OCI-LY7 (cell line): ENCODE results near the gene RBFOX1. TPM values are rescaled to one million over a fixed set of nuclear protein-coding genes. Genes with fewer than 3 reads are reported as not detected.

Experiments used
- BruUV-seq: library from RNA; stranded (reverse); fragments of 400-500 nt; replicated peaks from 2 replicates; lab custom pipeline; 2021; lab: Mats Ljungman, UMichigan
- CTCF ChIA-PET: fragments of 300-600 bp; sonication (Branson Sonifier 250); formaldehyde crosslinking; loops from one replicate; lab custom pipeline; 2022; ENCODE audit warnings: antibody characterized with exemption; ENCODE audit not compliant: unreplicated experiment; lab: Charles Lee
- POLR2A ChIA-PET: fragments of 300-600 bp; sonication (Branson Sonifier 250); formaldehyde crosslinking; loops from one replicate; lab custom pipeline; 2022; ENCODE audit warnings: antibody characterized with exemption; lab: Charles Lee
- DNase-seq: peaks from one replicate; pipeline ENCODE4 v3.0.0-alpha.2; 2015; ENCODE audit warnings: low spot score
- H2AFZ ChIP-seq: fragments of 200-600 bp; sonication (generic), shearing (Covaris generic); 2 replicates; pipeline ENCODE4 v1.6.1; 2014; ENCODE audit warnings: mild to moderate bottlenecking, antibody characterized with exemption, low read length, moderate library complexity
- H3K27ac ChIP-seq: fragments of 200-600 bp; sonication (generic); 2 replicates; pipeline ENCODE4 v1.5.1; 2014; ENCODE audit warnings: mixed run types, low read depth, mild to moderate bottlenecking, moderate library complexity, low read length, inconsistent platforms; ENCODE audit not compliant: poor library complexity, severe bottlenecking
- H3K36me3 ChIP-seq: fragments of 200-600 bp; sonication (generic); 2 replicates; pipeline ENCODE4 v1.6.1; 2014; ENCODE audit warnings: mild to moderate bottlenecking, antibody characterized with exemption, low read length, moderate library complexity, mixed read lengths; ENCODE audit not compliant: insufficient read depth
- H3K4me1 ChIP-seq: fragments of 200-600 bp; sonication (generic); 2 replicates; pipeline ENCODE4 v1.5.1; 2014; ENCODE audit warnings: mild to moderate bottlenecking, low read length; ENCODE audit not compliant: insufficient read depth, poor library complexity, severe bottlenecking
- H3K4me2 ChIP-seq: fragments of 200-600 bp; sonication (generic); 2 replicates; pipeline ENCODE4 v1.6.1; 2014; ENCODE audit warnings: mild to moderate bottlenecking, low read length
- H3K4me3 ChIP-seq: fragments of 200-600 bp; sonication (generic); 2 replicates; pipeline ENCODE4 v1.5.1; 2014; ENCODE audit warnings: mild to moderate bottlenecking, low read depth, low read length; ENCODE audit not compliant: poor library complexity, severe bottlenecking
- H3K79me2 ChIP-seq: fragments of 200-600 bp; sonication (generic); 2 replicates; pipeline ENCODE4 v1.6.1; 2016; ENCODE audit warnings: low read depth, mild to moderate bottlenecking, low read length, moderate library complexity, mixed read lengths; ENCODE audit not compliant: insufficient read depth
- H3K9me2 ChIP-seq: fragments of 200-600 bp; sonication (generic); 2 replicates; pipeline ENCODE4 v1.6.1; 2016; ENCODE audit warnings: mild to moderate bottlenecking, low read length, mixed read lengths; ENCODE audit not compliant: insufficient read depth
- H3K9me3 ChIP-seq: fragments of 200-600 bp; sonication (generic); 2 replicates; pipeline ENCODE4 v1.6.1; 2014; ENCODE audit warnings: mild to moderate bottlenecking, mixed run types, low read length, mixed read lengths
- H4K20me1 ChIP-seq: fragments of 200-600 bp; sonication (generic); 2 replicates; pipeline ENCODE4 v1.6.1; 2014; ENCODE audit warnings: mild to moderate bottlenecking, antibody characterized with exemption, low read length, moderate library complexity, mixed read lengths; ENCODE audit not compliant: insufficient read depth
- EZH2phosphoT487 ChIP-seq: fragments of 200-600 bp; sonication (generic); IDR thresholded peaks from 2 replicates; pipeline ENCODE4 v1.6.1; 2018; ENCODE audit warnings: low read depth, borderline replicate concordance, mild to moderate bottlenecking, mixed run types, antibody characterized with exemption, low read length, moderate library complexity, mixed read lengths
- intact Hi-C: fragments of 100-400 bp; cut with micrococcal nuclease; formaldehyde crosslinking; loops from one replicate; pipeline ENCODE4 v1.10.0; 2022; ENCODE audit not compliant: unreplicated experiment
- total RNA-seq, 2 experiments: library from RNA; depleted of rRNA in 1 of 2; stranded (reverse); fragments of >200 nt in 1 of 2; shearing (Covaris generic) in 1 of 2; gene quantifications; 2 replicates each; pipeline ENCODE4 v1.2.3, GENCODE V29; 2014 to 2022
- TF ChIP-seq, protein P1 (sequence below): fragments of 200-600 bp; sonication (generic); conservative IDR thresholded peaks from 2 replicates; pipeline ENCODE4 v1.5.1; 2014; ENCODE audit warnings: mild to moderate bottlenecking, antibody characterized with exemption, low read length, moderate library complexity, mixed read lengths

The RBFOX1 gene
- total RNA-seq, 2 experiments from 2014 or later = not detected

DNA sequence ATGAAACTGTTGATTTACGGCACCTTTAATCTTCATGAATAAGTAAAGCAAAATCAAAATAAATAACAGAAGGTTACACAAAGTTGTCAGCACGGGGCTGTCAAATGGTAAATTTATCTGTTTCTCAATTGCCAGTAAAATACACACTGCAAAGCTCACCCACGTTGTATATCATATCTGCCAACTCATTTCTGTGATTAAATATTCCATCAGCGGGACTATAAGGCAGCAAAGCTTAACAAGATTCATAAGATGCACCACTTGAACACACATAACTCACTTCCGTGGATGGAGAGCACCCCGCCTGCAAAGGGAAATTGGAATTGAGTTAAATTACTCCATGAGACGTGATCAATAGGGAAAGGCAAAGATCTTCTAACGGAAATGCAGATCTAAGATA is 280.0 kb downstream of the RBFOX1 start:
- Histone ChIP-seq H3K4me2 (no peak overlapping the region), H3K4me1 (no peaks in the 10 kb centered on the region), H3K4me3 (no peak overlapping the region), H3K27ac (no peak overlapping the region), H3K9me3 (no peaks in the 10 kb centered on the region), H3K36me3 (no peaks in the 10 kb centered on the region), H3K79me2 (no peaks in the 10 kb centered on the region), H4K20me1 (no peaks in the 10 kb centered on the region), H3K9me2 (no peaks in the 10 kb centered on the region), H2AFZ (no peak overlapping the region)
- ChIA-PET POLR2A (no interaction called here), CTCF (no interaction called here)
- DNase-seq = no peak
- BruUV-seq = no TSS peak
- intact Hi-C loops = no loop called here
- TF ChIP-seq, protein P1, sequence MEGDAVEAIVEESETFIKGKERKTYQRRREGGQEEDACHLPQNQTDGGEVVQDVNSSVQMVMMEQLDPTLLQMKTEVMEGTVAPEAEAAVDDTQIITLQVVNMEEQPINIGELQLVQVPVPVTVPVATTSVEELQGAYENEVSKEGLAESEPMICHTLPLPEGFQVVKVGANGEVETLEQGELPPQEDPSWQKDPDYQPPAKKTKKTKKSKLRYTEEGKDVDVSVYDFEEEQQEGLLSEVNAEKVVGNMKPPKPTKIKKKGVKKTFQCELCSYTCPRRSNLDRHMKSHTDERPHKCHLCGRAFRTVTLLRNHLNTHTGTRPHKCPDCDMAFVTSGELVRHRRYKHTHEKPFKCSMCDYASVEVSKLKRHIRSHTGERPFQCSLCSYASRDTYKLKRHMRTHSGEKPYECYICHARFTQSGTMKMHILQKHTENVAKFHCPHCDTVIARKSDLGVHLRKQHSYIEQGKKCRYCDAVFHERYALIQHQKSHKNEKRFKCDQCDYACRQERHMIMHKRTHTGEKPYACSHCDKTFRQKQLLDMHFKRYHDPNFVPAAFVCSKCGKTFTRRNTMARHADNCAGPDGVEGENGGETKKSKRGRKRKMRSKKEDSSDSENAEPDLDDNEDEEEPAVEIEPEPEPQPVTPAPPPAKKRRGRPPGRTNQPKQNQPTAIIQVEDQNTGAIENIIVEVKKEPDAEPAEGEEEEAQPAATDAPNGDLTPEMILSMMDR = no peak
- no peak for TF ChIP-seq EZH2phosphoT487

DNA sequence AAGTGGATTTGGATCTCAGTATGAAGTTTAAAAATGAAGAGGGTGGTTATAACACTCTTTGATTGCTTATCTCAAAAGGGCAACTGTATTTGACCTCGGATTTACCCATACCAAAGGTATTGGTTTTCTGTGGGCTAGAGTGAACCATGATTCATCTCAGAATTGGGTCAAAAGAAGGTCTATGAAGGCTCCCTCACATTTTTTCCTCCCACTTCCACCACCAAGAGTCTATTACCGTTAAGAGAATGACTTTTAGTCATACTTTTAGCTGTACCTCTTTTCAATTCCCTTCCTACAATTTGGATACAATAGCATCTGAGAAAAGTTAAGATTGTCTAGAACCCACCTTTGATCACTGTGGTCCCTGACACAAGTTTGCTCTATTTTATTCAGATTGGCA is 280.9 kb downstream of the RBFOX1 start:
- POLR2A ChIA-PET = no interaction called here

DNA sequence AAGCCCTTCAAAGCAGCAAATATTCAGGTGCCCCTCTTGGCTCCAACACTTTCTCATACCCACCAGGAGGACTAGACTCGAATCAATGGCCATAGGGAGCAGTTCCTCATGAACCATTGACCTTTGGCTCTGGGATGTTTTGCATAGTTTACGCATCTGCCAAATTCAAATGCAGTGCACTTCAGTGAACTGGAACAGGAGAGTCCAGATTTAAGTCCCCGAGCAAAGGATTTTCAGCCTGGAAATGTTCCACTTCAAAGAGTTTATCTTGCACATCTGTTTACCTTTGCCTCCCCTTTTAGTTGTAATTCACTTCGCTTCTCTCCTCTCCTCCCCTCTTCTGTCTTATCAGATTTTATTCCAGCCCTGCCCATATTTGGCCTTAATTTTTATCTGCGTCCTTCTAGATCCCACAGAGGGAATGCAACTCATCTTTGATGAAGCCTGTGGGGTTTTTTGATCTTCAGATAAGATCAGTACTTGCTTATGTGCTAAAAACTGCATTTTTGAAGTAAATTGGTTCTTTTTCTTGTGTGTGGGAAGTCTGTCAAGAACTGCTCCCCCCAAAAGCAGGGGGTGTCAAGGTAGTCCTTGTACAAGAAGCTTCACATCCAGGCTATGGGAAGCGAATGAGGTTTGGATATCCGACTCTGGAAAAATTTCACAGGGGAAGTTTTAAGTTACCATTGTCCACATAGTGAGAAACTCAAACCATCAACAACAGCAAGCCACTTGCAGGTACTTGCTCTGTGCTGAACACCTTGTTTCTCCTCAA is 281.6 kb downstream of the RBFOX1 start:
- POLR2A ChIA-PET = no interaction called here

More for the DNA sequence above, 280.9 kb downstream of the RBFOX1 start:
- Histone ChIP-seq H3K9me2 (no peaks in the 10 kb centered on the region), H3K27ac (no peak overlapping the region), H2AFZ (no peak overlapping the region), H3K9me3 (no peaks in the 10 kb centered on the region), H3K4me3 (no peak overlapping the region), H4K20me1 (no peaks in the 10 kb centered on the region), H3K36me3 (no peaks in the 10 kb centered on the region), H3K4me1 (no peaks in the 10 kb centered on the region), H3K79me2 (no peaks in the 10 kb centered on the region), H3K4me2 (no peak overlapping the region)
- DNase-seq = no peak
- TF ChIP-seq EZH2phosphoT487 = no peak
- TF ChIP-seq, protein P1 = no peak
- intact Hi-C loops = no loop called here
- CTCF ChIA-PET = no interaction called here
- no TSS peak for BruUV-seq

More for the DNA sequence above, 281.6 kb downstream of the RBFOX1 start:
- BruUV-seq = no TSS peak
- DNase-seq = no peak
- Histone ChIP-seq H3K9me2 (no peaks in the 10 kb centered on the region), H3K79me2 (no peaks in the 10 kb centered on the region), H4K20me1 (no peaks in the 10 kb centered on the region), H3K27ac (no peak overlapping the region), H3K36me3 (no peaks in the 10 kb centered on the region), H3K9me3 (no peaks in the 10 kb centered on the region), H2AFZ (no peak overlapping the region), H3K4me3 (no peak overlapping the region), H3K4me2 (no peak overlapping the region), H3K4me1 (no peaks in the 10 kb centered on the region)
- intact Hi-C loops = no loop called here
- TF ChIP-seq EZH2phosphoT487 = no peak
- TF ChIP-seq, protein P1 = no peak
- CTCF ChIA-PET = no interaction called here
